Liver (tissue), 3 donors: Measurements from ENCODE around the gene SYT8.

Source experiments
- GABPA ChIP-seq, 2 donors: IDR thresholded peaks in 1 of 2; conservative IDR thresholded peaks in 1 of 2; 2 replicates each; pipeline ENCODE4 v1.6.1; 2016; ENCODE audit warnings: antibody characterized with exemption in 2 of 2, mild to moderate bottlenecking in 1 of 2, moderate library complexity in 1 of 2
- HNF4G ChIP-seq: IDR thresholded peaks from 2 replicates; pipeline ENCODE4 v1.6.1; 2016; ENCODE audit warnings: antibody characterized with exemption
- TF ChIP-seq, protein P1 (sequence below): fragments of 150-350 bp; IDR thresholded peaks from 2 replicates; pipeline ENCODE4 v1.5.1; 2017; ENCODE audit warnings: improper control_type of control experiment, low read depth, low read length; ENCODE audit not compliant: missing input control
- TF ChIP-seq, protein P2 (sequence below): IDR thresholded peaks from 2 replicates; pipeline ENCODE4 v1.6.1; 2016; ENCODE audit warnings: antibody characterized with exemption
- donor health status: healthy.
- donor health status: healthy.

DNA sequence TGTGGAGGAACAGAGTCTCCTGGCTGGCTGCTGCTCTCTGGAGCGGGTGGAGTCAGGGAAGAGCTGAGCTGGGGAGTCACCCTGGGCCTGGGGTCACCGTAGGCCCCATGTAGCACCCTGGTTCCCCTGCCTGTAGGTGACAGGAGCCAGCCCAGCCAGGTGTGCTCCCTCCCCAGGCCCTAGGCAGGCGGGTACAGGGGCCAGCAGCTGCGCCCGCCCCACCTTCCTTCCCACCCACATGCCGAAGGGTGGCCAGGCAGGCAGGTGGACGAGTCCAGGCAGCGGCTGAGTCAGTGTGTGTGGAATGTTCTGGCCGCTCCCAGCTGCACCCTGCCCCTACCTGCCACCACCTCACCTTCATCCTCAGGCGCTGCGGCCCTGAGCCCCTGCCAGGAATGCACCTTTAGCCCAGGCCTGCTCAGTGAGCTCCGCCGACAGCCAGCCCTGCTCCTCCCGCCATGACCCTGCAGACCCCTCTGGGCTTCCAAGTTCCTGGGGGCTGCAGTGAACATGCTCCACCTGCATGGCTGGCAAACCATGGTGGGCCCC is 654 bp upstream of the SYT8 start:
- TF ChIP-seq HNF4G, result no peak
- TF ChIP-seq, protein P1, sequence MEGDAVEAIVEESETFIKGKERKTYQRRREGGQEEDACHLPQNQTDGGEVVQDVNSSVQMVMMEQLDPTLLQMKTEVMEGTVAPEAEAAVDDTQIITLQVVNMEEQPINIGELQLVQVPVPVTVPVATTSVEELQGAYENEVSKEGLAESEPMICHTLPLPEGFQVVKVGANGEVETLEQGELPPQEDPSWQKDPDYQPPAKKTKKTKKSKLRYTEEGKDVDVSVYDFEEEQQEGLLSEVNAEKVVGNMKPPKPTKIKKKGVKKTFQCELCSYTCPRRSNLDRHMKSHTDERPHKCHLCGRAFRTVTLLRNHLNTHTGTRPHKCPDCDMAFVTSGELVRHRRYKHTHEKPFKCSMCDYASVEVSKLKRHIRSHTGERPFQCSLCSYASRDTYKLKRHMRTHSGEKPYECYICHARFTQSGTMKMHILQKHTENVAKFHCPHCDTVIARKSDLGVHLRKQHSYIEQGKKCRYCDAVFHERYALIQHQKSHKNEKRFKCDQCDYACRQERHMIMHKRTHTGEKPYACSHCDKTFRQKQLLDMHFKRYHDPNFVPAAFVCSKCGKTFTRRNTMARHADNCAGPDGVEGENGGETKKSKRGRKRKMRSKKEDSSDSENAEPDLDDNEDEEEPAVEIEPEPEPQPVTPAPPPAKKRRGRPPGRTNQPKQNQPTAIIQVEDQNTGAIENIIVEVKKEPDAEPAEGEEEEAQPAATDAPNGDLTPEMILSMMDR, result no peak
- TF ChIP-seq GABPA (IDR thresholded peaks at IDR 0.05 in 1 of 2, conservative IDR thresholded peaks at IDR 0.05 in 1 of 2), result no peak
- TF ChIP-seq, protein P2, sequence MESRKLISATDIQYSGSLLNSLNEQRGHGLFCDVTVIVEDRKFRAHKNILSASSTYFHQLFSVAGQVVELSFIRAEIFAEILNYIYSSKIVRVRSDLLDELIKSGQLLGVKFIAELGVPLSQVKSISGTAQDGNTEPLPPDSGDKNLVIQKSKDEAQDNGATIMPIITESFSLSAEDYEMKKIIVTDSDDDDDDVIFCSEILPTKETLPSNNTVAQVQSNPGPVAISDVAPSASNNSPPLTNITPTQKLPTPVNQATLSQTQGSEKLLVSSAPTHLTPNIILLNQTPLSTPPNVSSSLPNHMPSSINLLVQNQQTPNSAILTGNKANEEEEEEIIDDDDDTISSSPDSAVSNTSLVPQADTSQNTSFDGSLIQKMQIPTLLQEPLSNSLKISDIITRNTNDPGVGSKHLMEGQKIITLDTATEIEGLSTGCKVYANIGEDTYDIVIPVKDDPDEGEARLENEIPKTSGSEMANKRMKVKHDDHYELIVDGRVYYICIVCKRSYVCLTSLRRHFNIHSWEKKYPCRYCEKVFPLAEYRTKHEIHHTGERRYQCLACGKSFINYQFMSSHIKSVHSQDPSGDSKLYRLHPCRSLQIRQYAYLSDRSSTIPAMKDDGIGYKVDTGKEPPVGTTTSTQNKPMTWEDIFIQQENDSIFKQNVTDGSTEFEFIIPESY, result no peak
